Pancreas (tissue), 10 donors: ENCODE results near the gene HOXA10. TPM values are rescaled to one million over a fixed set of nuclear protein-coding genes. Genes with fewer than 3 reads are reported as not detected.

Experiments
- ATAC-seq, 4 donors: fragments of 200-7000 bp; cut with Tn5 transposase; one replicate each; pipeline versions ENCODE4 v1.8.0 to v1.9.1; 2020; ENCODE audit warnings: mild to moderate bottlenecking in 4 of 4, moderate library complexity in 4 of 4
- DNase-seq, 6 donors: peaks; one replicate each; pipeline ENCODE4 v3.0.0-alpha.2; 2020
- FAIRE-seq: peaks from 2 replicates; lab custom pipeline; 2012; peaks lifted over from hg19 to GRCh38; lab: Jason Lieb, UNC
- H3K27ac ChIP-seq, 4 donors: fragments of 200-600 bp; sonication (generic); 1 replicate in 3 of 4; 2 replicates in 1 of 4; pipeline versions ENCODE4 v1.5.0 to v1.8.0; 2020
- H3K27me3 ChIP-seq, 4 donors: fragments of 200-600 bp; one replicate each; pipeline ENCODE4 v1.8.0; 2021
- H3K36me3 ChIP-seq, 3 donors: fragments of 200-600 bp; sonication (generic) in 1 of 3; one replicate each; pipeline versions ENCODE4 v1.5.0 to v1.8.0; 2020 to 2021
- H3K4me1 ChIP-seq, 3 donors: fragments of 200-600 bp; one replicate each; pipeline ENCODE4 v1.8.0; 2021
- H3K4me3 ChIP-seq, 4 donors: fragments of 200-600 bp; sonication (generic) in 2 of 4; one replicate each; pipeline versions ENCODE4 v1.5.0 to v1.8.0; 2020 to 2021
- H3K9me3 ChIP-seq, 4 donors: fragments of 200-600 bp; one replicate each; pipeline ENCODE4 v1.8.0; 2021
- CTCF ChIP-seq, 4 donors: fragments of 200-600 bp; sonication (generic) in 3 of 4; IDR thresholded peaks; one replicate each; pipeline versions ENCODE4 v1.5.0 to v1.8.0; 2021; ENCODE audit warnings: antibody characterized with exemption in 4 of 4
- WGBS, 2 donors: extraction: QIAGEN DNeasy Blood & Tissue Kit; methylation state at CpG; one replicate each; pipeline ENCODE4 v1.1.7; 2013; 5-methylcytosine and 5-hydroxymethylcytosine counted together
- intact Hi-C, 3 donors: fragments of 100-400 bp; cut with DNase I; formaldehyde crosslinking; loops; one replicate each; pipeline versions ENCODE4 v1.11.1 to v1.14.2; 2022
- polyA plus RNA-seq, 2 donors: library from polyadenylated mRNA; stranded (reverse); fragments of 200-250 nt; gene quantifications; one replicate each; pipeline ENCODE4 v1.2.3, GENCODE V29; 2013
- total RNA-seq, 6 donors: library from RNA; stranded (reverse); fragmentation: NEBNext Ultra II Directional in 4 of 6; extraction: Animal tissue kit (Norgen Biotek cat#: 25700) in 4 of 6; gene quantifications; one replicate each; pipeline versions ENCODE4 v1.2.1 to v1.2.4, GENCODE V29; 2021 to 2023
- donor health status: healthy with polysubstance abuse.
- donor health status: DM: no; HTN: no; CAD: no; lungs with moderate emphysema.
- donor health status: DM: no; HTN: no; CAD: no.
- donor health status: control.
- donor health status: control.
- donor health status: Bipolar disorder and iron deficiency.
- donor health status: DM: yes; HTN: yes; CAD: no.
- donor health status: DM: no; HTN: no; CAD: no.
- donor health status: DM: no; HTN: no; CAD: no.
- donor health status: DM: yes; HTN: yes; CAD: no.

HOXA10 gene
- total and polyA plus RNA-seq, 8 donors = 0.09 to 0.18 (median 0.14) TPM; not detected in 4

GRCh38 chr7:27191833-27192545 is 17.9 kb upstream of the HOXA10 start:
- no peak overlapping the region for H3K27ac ChIP-seq
- H3K9me3 ChIP-seq = no peaks in the 10 kb centered on the region
- peaks cover 4 to 90% (median 37%) of the 10 kb centered on the region in 4 donors for H3K27me3 ChIP-seq
- H3K4me1 ChIP-seq = peaks cover 0 to 14% (median 0%) of the 10 kb centered on the region in 3 donors
- no peak for TF ChIP-seq CTCF (IDR thresholded peaks at IDR 0.05)
- intact Hi-C loops = loop anchor here in 2 of 3 donors (10.0 kb wide), 2 partner anchors 733 to 833 kb away; no protein-coding TSS in a partner anchor
- H3K4me3 ChIP-seq = peak overlapping the region in 2 of 4 donors; percentile 20 to 41
- FAIRE-seq (no peak), ATAC-seq (peak in 3 of 4 donors; percentile 13 to 20 (median 18)), DNase-seq (peak in 2 of 6 donors; percentile 13 to 67)
- no peaks in the 10 kb centered on the region for H3K36me3 ChIP-seq
- WGBS, 2 donors = 12 to 13% methylated on average over 23 to 42 of the region's 42 CpGs

- peaks cover 4 to 90% (median 33%) of the 10 kb centered on the region in 4 donors for H3K27me3 ChIP-seq
- WGBS, 2 donors = 26 to 36% methylated on average over 15 of the region's 15 CpGs
- H3K4me1 ChIP-seq = peaks cover 0 to 14% (median 0%) of the 10 kb centered on the region in 3 donors
- FAIRE-seq = no peak
- DNase-seq = peak in 1 of 6 donors; percentile 39
- no peak for TF ChIP-seq CTCF (IDR thresholded peaks at IDR 0.05)
- H3K4me3 ChIP-seq = no peak overlapping the region
- intact Hi-C loops = loop anchor here in 2 of 3 donors (10.0 kb wide), 2 partner anchors 734 to 834 kb away; no protein-coding TSS in a partner anchor
- H3K27ac ChIP-seq = no peak overlapping the region
- no peaks in the 10 kb centered on the region for H3K9me3 ChIP-seq
- no peaks in the 10 kb centered on the region for H3K36me3 ChIP-seq
- no peak for ATAC-seq
Measured at GRCh38 chr7:27191161-27191731, 17.1 kb upstream of the HOXA10 start.

- peak in 1 of 6 donors; percentile 13 for DNase-seq
- Histone ChIP-seq H3K36me3 (no peaks in the 10 kb centered on the region), H3K4me3 (no peak overlapping the region), H3K27ac (no peak overlapping the region), H3K4me1 (peaks cover 0 to 14% (median 0%) of the 10 kb centered on the region in 3 donors), H3K9me3 (no peaks in the 10 kb centered on the region), H3K27me3 (peaks cover 4 to 90% (median 31%) of the 10 kb centered on the region in 4 donors)
- no peak for TF ChIP-seq CTCF (IDR thresholded peaks at IDR 0.05)
- no peak for ATAC-seq
- FAIRE-seq = no peak
- WGBS, 2 donors = 26 to 31% methylated on average over 7 of the region's 7 CpGs
- intact Hi-C loops = loop anchor here in 2 of 3 donors (10.0 kb wide), 2 partner anchors 735 to 835 kb away; no protein-coding TSS in a partner anchor
Measured at GRCh38 chr7:27189997-27190748, 16.1 kb upstream of the HOXA10 start.

- TF ChIP-seq CTCF (IDR thresholded peaks at IDR 0.05) = no peak
- H3K4me3 ChIP-seq = peak overlapping the region in 1 of 4 donors; percentile 9
- peaks cover 0 to 17% (median 0%) of the 10 kb centered on the region in 3 donors for H3K4me1 ChIP-seq
- peak in 2 of 6 donors; percentile 5 to 54 for DNase-seq
- no peak for ATAC-seq
- no peaks in the 10 kb centered on the region for H3K9me3 ChIP-seq
- peaks cover 4 to 90% (median 30%) of the 10 kb centered on the region in 4 donors for H3K27me3 ChIP-seq
- 11 to 12% methylated on average over 15 to 22 of the region's 22 CpGs for WGBS, 2 donors
- no peak overlapping the region for H3K27ac ChIP-seq
- no peaks in the 10 kb centered on the region for H3K36me3 ChIP-seq
- intact Hi-C loops = no loop called here
- no peak for FAIRE-seq
Measured at GRCh38 chr7:27189295-27189996, 15.3 kb upstream of the HOXA10 start.
